Calu3 (cell line): Measurements from ENCODE around the gene TMX1. TPM values are rescaled to one million over a fixed set of nuclear protein-coding genes. Genes with fewer than 3 reads are reported as not detected.

Source experiments
- BruUV-seq: library from RNA; stranded (reverse); fragments of 400-500 nt; replicated peaks from 2 replicates; lab custom pipeline; 2021; lab: Mats Ljungman, UMichigan
- CTCF ChIA-PET: fragments of 300-600 bp; sonication (Branson Sonifier 250); formaldehyde crosslinking; loops from one replicate; lab custom pipeline; 2022; ENCODE audit warnings: antibody characterized with exemption; lab: Charles Lee
- DNase-seq: peaks from one replicate; pipeline ENCODE4 v3.0.0; 2022
- H3K27ac Mint-ChIP-seq: one replicate; pipeline ENCODE4 v1.8.0; 2022; ENCODE audit warnings: mixed read lengths; ENCODE audit not compliant: unreplicated experiment
- H3K27me3 Mint-ChIP-seq: one replicate; pipeline ENCODE4 v1.8.0; 2022; ENCODE audit warnings: mixed read lengths; ENCODE audit not compliant: unreplicated experiment
- H3K36me3 Mint-ChIP-seq: one replicate; pipeline ENCODE4 v1.8.0; 2022; ENCODE audit warnings: mild to moderate bottlenecking, moderate library complexity, mixed read lengths; ENCODE audit not compliant: insufficient read depth, unreplicated experiment
- H3K4me1 Mint-ChIP-seq: one replicate; pipeline ENCODE4 v1.8.0; 2022; ENCODE audit warnings: mild to moderate bottlenecking, low read depth, mixed read lengths; ENCODE audit not compliant: unreplicated experiment
- H3K4me3 Mint-ChIP-seq: one replicate; pipeline ENCODE4 v1.8.0; 2022; ENCODE audit warnings: mild to moderate bottlenecking, low read depth, moderate library complexity, mixed read lengths; ENCODE audit not compliant: unreplicated experiment
- H3K9me3 Mint-ChIP-seq: one replicate; pipeline ENCODE4 v1.8.0; 2022; ENCODE audit warnings: low read depth, mixed read lengths; ENCODE audit not compliant: unreplicated experiment
- intact Hi-C: fragments of 100-400 bp; cut with micrococcal nuclease; formaldehyde crosslinking; loops from one replicate; pipeline ENCODE4 v1.10.0; 2022; ENCODE audit not compliant: unreplicated experiment
- total RNA-seq: library from RNA; stranded (reverse); gene quantifications from 2 replicates; pipeline ENCODE4 v1.2.3, GENCODE V29; 2022
- TF ChIP-seq, protein P1 (sequence below): fragments of 200-600 bp; IDR thresholded peaks from one replicate; pipeline ENCODE4 v1.8.0; 2022; ENCODE audit warnings: antibody characterized with exemption; ENCODE audit not compliant: unreplicated experiment

The TMX1 gene
- total RNA-seq, 1 experiment from 2014 or later: 53.8 TPM

DNA sequence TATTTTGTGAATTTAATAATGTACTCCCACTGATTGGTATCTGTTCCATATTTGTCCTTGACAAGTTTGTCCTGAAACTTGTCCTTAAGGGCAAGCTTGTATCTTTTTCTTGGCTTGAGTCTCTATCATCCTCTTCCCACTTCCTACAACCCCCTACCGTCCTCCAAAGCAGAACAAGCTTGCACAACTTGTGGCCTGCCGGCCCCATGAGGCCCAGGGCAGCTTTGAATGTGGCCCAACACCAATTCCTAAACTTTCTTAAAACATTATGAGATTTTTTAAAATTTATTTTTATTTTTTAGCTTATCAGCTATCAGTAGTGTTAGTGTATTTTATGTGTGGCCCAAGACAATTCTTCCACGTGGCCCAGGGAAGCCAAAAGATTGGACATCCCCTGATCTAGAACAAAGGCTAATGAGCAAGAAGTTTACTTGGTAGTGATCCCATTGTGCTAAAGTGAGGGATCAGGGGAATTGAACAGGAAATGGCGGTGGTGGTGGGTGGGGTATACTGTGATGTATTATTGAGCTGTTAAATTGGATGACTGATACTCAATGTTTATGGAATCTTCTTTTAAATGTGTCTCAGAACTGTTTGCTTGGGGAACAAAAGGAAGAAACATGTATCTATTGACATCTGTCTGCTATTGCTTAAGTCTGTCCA, 37.8 kb downstream of the TMX1 start:
- Mint-ChIP-seq H3K27ac (no peak overlapping the region), H3K4me3 (no peak overlapping the region), H3K36me3 (no peaks in the 10 kb centered on the region), H3K27me3 (no peaks in the 10 kb centered on the region), H3K4me1 (no peaks in the 10 kb centered on the region), H3K9me3 (no peaks in the 10 kb centered on the region)
- no TSS peak for BruUV-seq
- intact Hi-C loops: no loop called here
- no peak for DNase-seq
- CTCF ChIA-PET: no interaction called here
- TF ChIP-seq, protein P1, sequence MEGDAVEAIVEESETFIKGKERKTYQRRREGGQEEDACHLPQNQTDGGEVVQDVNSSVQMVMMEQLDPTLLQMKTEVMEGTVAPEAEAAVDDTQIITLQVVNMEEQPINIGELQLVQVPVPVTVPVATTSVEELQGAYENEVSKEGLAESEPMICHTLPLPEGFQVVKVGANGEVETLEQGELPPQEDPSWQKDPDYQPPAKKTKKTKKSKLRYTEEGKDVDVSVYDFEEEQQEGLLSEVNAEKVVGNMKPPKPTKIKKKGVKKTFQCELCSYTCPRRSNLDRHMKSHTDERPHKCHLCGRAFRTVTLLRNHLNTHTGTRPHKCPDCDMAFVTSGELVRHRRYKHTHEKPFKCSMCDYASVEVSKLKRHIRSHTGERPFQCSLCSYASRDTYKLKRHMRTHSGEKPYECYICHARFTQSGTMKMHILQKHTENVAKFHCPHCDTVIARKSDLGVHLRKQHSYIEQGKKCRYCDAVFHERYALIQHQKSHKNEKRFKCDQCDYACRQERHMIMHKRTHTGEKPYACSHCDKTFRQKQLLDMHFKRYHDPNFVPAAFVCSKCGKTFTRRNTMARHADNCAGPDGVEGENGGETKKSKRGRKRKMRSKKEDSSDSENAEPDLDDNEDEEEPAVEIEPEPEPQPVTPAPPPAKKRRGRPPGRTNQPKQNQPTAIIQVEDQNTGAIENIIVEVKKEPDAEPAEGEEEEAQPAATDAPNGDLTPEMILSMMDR: no peak

- no peak overlapping the region for H3K27ac Mint-ChIP-seq
- DNase-seq: no peak
- CTCF ChIA-PET: interaction anchor here (2.1 kb wide), 1 partner anchor 370 kb away, joined by 15 read pairs; the partner anchor contains the start of gene FRMD6
- H3K9me3 Mint-ChIP-seq: no peaks in the 10 kb centered on the region
- no peaks in the 10 kb centered on the region for H3K27me3 Mint-ChIP-seq
- no peaks in the 10 kb centered on the region for H3K4me1 Mint-ChIP-seq
- TF ChIP-seq, protein P1: no peak
- H3K4me3 Mint-ChIP-seq: no peak overlapping the region
- intact Hi-C loops: loop anchor here (2.0 to 10.0 kb wide), 5 partner anchors 90 to 850 kb away; no protein-coding TSS in a partner anchor
- no TSS peak for BruUV-seq
- H3K36me3 Mint-ChIP-seq: peaks cover 6% of the 10 kb centered on the region
Observed at GRCh38 chr14:51282517-51282916, 42.5 kb downstream of the TMX1 start.

DNA sequence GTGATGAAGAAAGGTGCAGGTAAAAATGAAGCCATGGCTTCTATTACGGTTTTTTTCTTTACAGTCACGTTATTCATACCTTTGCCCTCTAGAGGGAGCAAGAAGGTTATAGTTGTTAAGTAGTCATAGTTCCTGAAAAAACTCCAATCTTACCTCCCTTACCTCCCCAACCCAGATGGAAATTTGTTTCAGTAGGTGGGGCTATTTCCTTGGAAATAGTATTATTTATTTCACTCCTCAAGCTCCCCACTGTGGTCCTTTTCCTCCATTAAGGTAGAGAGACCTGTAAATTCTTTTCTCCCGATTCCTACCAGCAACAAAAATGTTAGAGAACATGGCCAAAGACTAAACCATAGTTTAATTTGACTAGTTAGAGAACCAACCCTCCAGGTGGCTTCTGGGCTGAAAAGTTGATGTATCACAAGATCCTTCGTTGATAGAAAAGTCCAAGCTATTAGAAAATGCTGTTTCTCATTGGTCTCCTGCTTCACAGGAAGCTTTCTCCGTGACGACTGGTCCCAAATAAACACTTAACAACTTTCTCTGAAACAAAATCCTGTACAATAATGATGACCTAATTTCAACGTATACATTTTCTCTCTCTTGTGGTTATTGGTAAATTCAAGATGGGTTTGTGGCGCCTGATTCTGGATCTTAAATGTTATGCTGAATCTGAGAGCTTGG, 43.5 kb downstream of the TMX1 start:
- peak; percentile 26 for DNase-seq
- Mint-ChIP-seq H3K36me3 (peaks cover 6% of the 10 kb centered on the region), H3K4me1 (no peaks in the 10 kb centered on the region), H3K27ac (no peak overlapping the region), H3K27me3 (no peaks in the 10 kb centered on the region), H3K4me3 (no peak overlapping the region), H3K9me3 (no peaks in the 10 kb centered on the region)
- TF ChIP-seq, protein P1: peak; percentile 57
- intact Hi-C loops: loop anchor here (1.0 to 10.0 kb wide), 7 partner anchors 89 to 849 kb away; no protein-coding TSS in a partner anchor
- BruUV-seq: no TSS peak
- CTCF ChIA-PET: interaction anchor here (0.9 to 2.1 kb wide), 5 partner anchors 369 to 496 kb away, joined by 3 to 15 read pairs (median 5); partner anchors contain the start of gene FRMD6

- CTCF ChIA-PET: interaction anchor here (0.9 to 2.1 kb wide), 4 partner anchors 368 to 496 kb away, joined by 3 to 15 read pairs (median 10); partner anchors contain the start of gene FRMD6
- Mint-ChIP-seq H3K36me3 (peaks cover 7% of the 10 kb centered on the region), H3K27ac (no peak overlapping the region), H3K4me1 (no peaks in the 10 kb centered on the region), H3K4me3 (no peak overlapping the region), H3K27me3 (no peaks in the 10 kb centered on the region), H3K9me3 (no peaks in the 10 kb centered on the region)
- no peak for DNase-seq
- BruUV-seq: no TSS peak
- intact Hi-C loops: loop anchor here (5.0 to 10.0 kb wide), 3 partner anchors 88 to 848 kb away; no protein-coding TSS in a partner anchor
- TF ChIP-seq, protein P1: no peak
Observed at GRCh38 chr14:51284241-51284640, 44.2 kb downstream of the TMX1 start.
